Activated CD4-positive, alpha-beta T cell treated with anti-CD3 and anti-CD28 coated beads, Interleukin-2, amount 50 U/mL, for 4 hours (primary cell): Measurements from ENCODE around the gene SPCS3.

Source experiments
- DNase-seq, 2 experiments: peaks; one replicate each; pipeline ENCODE4 v3.0.0-alpha.2; 2020

The SPCS3 gene

DNA sequence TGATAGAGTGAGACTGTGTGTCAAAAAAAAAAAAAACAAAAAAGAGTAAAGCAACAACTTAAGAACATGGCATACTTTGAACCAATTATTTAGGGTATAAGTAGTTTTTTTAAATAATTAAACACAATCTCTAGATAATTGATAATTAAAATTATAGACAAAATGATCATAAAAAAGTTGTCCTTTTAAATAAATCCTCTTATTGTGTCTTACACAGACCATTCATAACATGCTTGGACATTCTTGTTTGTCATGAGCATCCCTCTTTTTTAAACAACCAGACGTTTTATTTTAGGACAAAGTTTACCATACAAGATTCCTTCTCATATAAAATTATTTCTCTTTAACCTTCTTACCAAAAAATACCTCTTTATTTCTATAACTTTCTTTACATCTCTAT, 35.1 kb downstream of the SPCS3 start:
- DNase-seq: no peak

GRCh38 chr4:176357359-176358082, 37.8 kb downstream of the SPCS3 start:
- DNase-seq: no peak

DNA sequence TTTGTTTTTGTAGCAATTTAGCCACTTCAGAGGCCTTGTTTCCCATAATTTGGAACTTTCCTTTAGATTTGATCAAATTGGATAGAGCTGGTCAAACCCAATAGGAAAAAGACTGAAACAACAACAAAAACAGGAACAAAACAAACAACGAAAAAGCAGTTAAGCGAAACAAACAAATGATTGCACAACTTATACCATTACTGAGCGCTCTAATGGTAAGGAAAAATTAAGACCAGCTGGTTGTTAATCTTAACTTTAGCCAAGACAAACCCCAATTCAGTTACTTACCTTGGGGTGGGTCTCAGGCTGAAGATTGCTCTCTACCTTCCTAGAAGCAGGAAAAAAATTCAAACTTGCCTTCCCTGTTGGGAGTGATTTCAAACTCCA, 38.3 kb downstream of the SPCS3 start:
- no peak for DNase-seq

DNA sequence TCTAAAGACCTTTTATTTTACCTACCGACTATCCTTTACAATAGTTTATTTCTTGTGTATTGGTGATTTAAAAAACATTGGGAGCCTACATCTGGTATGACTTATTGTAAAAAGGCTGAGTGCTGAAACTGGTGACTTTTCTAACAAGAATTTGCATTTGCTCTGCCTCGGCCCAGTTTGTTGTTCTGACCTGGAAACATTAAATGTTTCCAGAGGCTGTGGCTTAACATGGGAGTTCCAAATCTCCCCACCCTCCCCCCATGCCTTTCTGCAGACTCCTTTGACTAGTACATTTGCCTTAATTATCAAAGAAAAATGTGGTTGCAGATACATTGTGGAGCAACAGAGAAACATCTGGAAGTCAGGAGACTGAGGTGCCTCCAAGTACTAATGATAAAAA, 39.8 kb downstream of the SPCS3 start:
- no peak for DNase-seq

- no peak for DNase-seq
These were observed 40.7 kb downstream of the SPCS3 start for GRCh38 chr4:176360446-176360845.

GRCh38 chr4:176363072-176363471, 43.3 kb downstream of the SPCS3 start:
- no peak for DNase-seq

GRCh38 chr4:176367771-176368465, 48.2 kb downstream of the SPCS3 start:
- DNase-seq: no peak

GRCh38 chr4:176376032-176376614, 56.4 kb downstream of the SPCS3 start:
- no peak for DNase-seq

- DNase-seq: no peak
These were observed 58.0 kb downstream of the SPCS3 start for GRCh38 chr4:176377780-176378179.

DNA sequence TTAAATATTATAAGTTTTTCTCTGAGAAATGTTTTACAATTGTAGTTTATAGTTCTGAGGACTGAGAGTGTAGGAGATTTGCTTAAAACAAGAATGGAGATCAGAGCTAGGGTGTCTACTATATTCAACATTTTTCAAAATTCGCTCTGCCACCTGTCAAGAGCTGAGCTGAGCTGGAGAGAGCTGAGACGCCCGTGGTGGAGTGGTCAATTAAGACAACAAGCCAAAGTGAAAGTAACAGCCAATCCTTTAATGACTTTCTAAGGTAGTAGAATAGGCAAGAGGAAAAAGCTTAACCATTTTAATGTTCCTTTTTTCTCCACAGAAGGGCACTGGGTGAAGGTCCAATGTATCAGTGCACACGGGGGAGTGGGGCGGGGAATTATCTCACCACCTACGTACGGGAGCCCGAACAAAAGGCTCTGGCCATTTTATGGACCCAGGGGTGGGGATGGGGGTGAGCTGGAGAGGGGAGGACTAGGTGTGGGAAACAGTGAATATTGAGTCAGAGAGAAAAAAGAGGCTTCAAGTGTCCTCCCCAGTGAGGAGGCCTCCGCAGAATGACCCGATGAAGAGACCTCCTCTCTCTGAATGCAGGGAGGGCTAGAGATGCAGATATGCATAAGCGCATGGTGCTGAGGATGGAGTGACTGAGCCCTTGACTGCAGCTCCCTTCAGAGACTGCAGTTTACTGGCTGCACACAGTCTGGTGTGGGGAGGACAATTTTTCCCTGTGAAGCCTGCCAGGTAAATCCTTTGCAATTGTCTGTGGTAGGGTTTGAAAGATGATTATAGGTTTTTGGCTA, 60.8 kb downstream of the SPCS3 start:
- DNase-seq: no peak
